OCI-LY7 (cell line): ENCODE results near the gene ZMIZ1. TPM values are rescaled to one million over a fixed set of nuclear protein-coding genes. Genes with fewer than 3 reads are reported as not detected.

Experiments used
- BruUV-seq: library from RNA; stranded (reverse); fragments of 400-500 nt; replicated peaks from 2 replicates; lab custom pipeline; 2021; lab: Mats Ljungman, UMichigan
- CTCF ChIA-PET: fragments of 300-600 bp; sonication (Branson Sonifier 250); formaldehyde crosslinking; loops from one replicate; lab custom pipeline; 2022; ENCODE audit warnings: antibody characterized with exemption; ENCODE audit not compliant: unreplicated experiment; lab: Charles Lee
- POLR2A ChIA-PET: fragments of 300-600 bp; sonication (Branson Sonifier 250); formaldehyde crosslinking; loops from one replicate; lab custom pipeline; 2022; ENCODE audit warnings: antibody characterized with exemption; lab: Charles Lee
- DNase-seq: peaks from one replicate; pipeline ENCODE4 v3.0.0-alpha.2; 2015; ENCODE audit warnings: low spot score
- H2AFZ ChIP-seq: fragments of 200-600 bp; sonication (generic), shearing (Covaris generic); 2 replicates; pipeline ENCODE4 v1.6.1; 2014; ENCODE audit warnings: mild to moderate bottlenecking, antibody characterized with exemption, low read length, moderate library complexity
- H3K27ac ChIP-seq: fragments of 200-600 bp; sonication (generic); 2 replicates; pipeline ENCODE4 v1.5.1; 2014; ENCODE audit warnings: mixed run types, low read depth, mild to moderate bottlenecking, moderate library complexity, low read length, inconsistent platforms; ENCODE audit not compliant: poor library complexity, severe bottlenecking
- H3K36me3 ChIP-seq: fragments of 200-600 bp; sonication (generic); 2 replicates; pipeline ENCODE4 v1.6.1; 2014; ENCODE audit warnings: mild to moderate bottlenecking, antibody characterized with exemption, low read length, moderate library complexity, mixed read lengths; ENCODE audit not compliant: insufficient read depth
- H3K4me1 ChIP-seq: fragments of 200-600 bp; sonication (generic); 2 replicates; pipeline ENCODE4 v1.5.1; 2014; ENCODE audit warnings: mild to moderate bottlenecking, low read length; ENCODE audit not compliant: insufficient read depth, poor library complexity, severe bottlenecking
- H3K4me2 ChIP-seq: fragments of 200-600 bp; sonication (generic); 2 replicates; pipeline ENCODE4 v1.6.1; 2014; ENCODE audit warnings: mild to moderate bottlenecking, low read length
- H3K4me3 ChIP-seq: fragments of 200-600 bp; sonication (generic); 2 replicates; pipeline ENCODE4 v1.5.1; 2014; ENCODE audit warnings: mild to moderate bottlenecking, low read depth, low read length; ENCODE audit not compliant: poor library complexity, severe bottlenecking
- H3K79me2 ChIP-seq: fragments of 200-600 bp; sonication (generic); 2 replicates; pipeline ENCODE4 v1.6.1; 2016; ENCODE audit warnings: low read depth, mild to moderate bottlenecking, low read length, moderate library complexity, mixed read lengths; ENCODE audit not compliant: insufficient read depth
- H3K9me2 ChIP-seq: fragments of 200-600 bp; sonication (generic); 2 replicates; pipeline ENCODE4 v1.6.1; 2016; ENCODE audit warnings: mild to moderate bottlenecking, low read length, mixed read lengths; ENCODE audit not compliant: insufficient read depth
- H3K9me3 ChIP-seq: fragments of 200-600 bp; sonication (generic); 2 replicates; pipeline ENCODE4 v1.6.1; 2014; ENCODE audit warnings: mild to moderate bottlenecking, mixed run types, low read length, mixed read lengths
- H4K20me1 ChIP-seq: fragments of 200-600 bp; sonication (generic); 2 replicates; pipeline ENCODE4 v1.6.1; 2014; ENCODE audit warnings: mild to moderate bottlenecking, antibody characterized with exemption, low read length, moderate library complexity, mixed read lengths; ENCODE audit not compliant: insufficient read depth
- CTCF ChIP-seq: fragments of 200-600 bp; sonication (generic); conservative IDR thresholded peaks from 2 replicates; pipeline ENCODE4 v1.5.1; 2014; ENCODE audit warnings: mild to moderate bottlenecking, antibody characterized with exemption, low read length, moderate library complexity, mixed read lengths
- EZH2phosphoT487 ChIP-seq: fragments of 200-600 bp; sonication (generic); IDR thresholded peaks from 2 replicates; pipeline ENCODE4 v1.6.1; 2018; ENCODE audit warnings: low read depth, borderline replicate concordance, mild to moderate bottlenecking, mixed run types, antibody characterized with exemption, low read length, moderate library complexity, mixed read lengths
- intact Hi-C: fragments of 100-400 bp; cut with micrococcal nuclease; formaldehyde crosslinking; loops from one replicate; pipeline ENCODE4 v1.10.0; 2022; ENCODE audit not compliant: unreplicated experiment
- total RNA-seq, 2 experiments: library from RNA; depleted of rRNA in 1 of 2; stranded (reverse); fragments of >200 nt in 1 of 2; shearing (Covaris generic) in 1 of 2; gene quantifications; 2 replicates each; pipeline ENCODE4 v1.2.3, GENCODE V29; 2014 to 2022

The ZMIZ1 gene
- total RNA-seq, 2 experiments from 2014 or later = 20.4 to 66.9 TPM

GRCh38 chr10:79238158-79238520 is 169.4 kb downstream of the ZMIZ1 start:
- Histone ChIP-seq H3K27ac (no peak overlapping the region), H4K20me1 (no peaks in the 10 kb centered on the region), H3K79me2 (no peaks in the 10 kb centered on the region), H3K4me2 (no peak overlapping the region), H2AFZ (no peak overlapping the region), H3K9me3 (no peaks in the 10 kb centered on the region), H3K9me2 (no peaks in the 10 kb centered on the region), H3K4me1 (peaks cover 11% of the 10 kb centered on the region), H3K4me3 (no peak overlapping the region), H3K36me3 (no peaks in the 10 kb centered on the region)
- no TSS peak for BruUV-seq
- CTCF ChIA-PET = no interaction called here
- intact Hi-C loops = no loop called here
- no peak for DNase-seq
- TF ChIP-seq CTCF (no peak), EZH2phosphoT487 (no peak)
- POLR2A ChIA-PET = interaction anchor here (1.2 kb wide), 1 partner anchor 9 kb away, joined by 6 read pairs; no protein-coding TSS in a partner anchor

GRCh38 chr10:79238606-79239005 is 169.8 kb downstream of the ZMIZ1 start:
- DNase-seq = no peak
- Histone ChIP-seq H2AFZ (no peak overlapping the region), H3K9me2 (no peaks in the 10 kb centered on the region), H3K4me2 (no peak overlapping the region), H3K9me3 (no peaks in the 10 kb centered on the region), H3K27ac (no peak overlapping the region), H3K36me3 (no peaks in the 10 kb centered on the region), H4K20me1 (no peaks in the 10 kb centered on the region), H3K4me3 (no peak overlapping the region), H3K79me2 (no peaks in the 10 kb centered on the region), H3K4me1 (peaks cover 11% of the 10 kb centered on the region)
- intact Hi-C loops = no loop called here
- CTCF ChIA-PET = interaction anchor here (0.6 kb wide), 1 partner anchor 8 kb away, joined by 4 read pairs; no protein-coding TSS in a partner anchor
- no TSS peak for BruUV-seq
- POLR2A ChIA-PET = interaction anchor here (1.2 kb wide), 1 partner anchor 9 kb away, joined by 6 read pairs; no protein-coding TSS in a partner anchor
- TF ChIP-seq EZH2phosphoT487 (no peak), CTCF (no peak)

DNA sequence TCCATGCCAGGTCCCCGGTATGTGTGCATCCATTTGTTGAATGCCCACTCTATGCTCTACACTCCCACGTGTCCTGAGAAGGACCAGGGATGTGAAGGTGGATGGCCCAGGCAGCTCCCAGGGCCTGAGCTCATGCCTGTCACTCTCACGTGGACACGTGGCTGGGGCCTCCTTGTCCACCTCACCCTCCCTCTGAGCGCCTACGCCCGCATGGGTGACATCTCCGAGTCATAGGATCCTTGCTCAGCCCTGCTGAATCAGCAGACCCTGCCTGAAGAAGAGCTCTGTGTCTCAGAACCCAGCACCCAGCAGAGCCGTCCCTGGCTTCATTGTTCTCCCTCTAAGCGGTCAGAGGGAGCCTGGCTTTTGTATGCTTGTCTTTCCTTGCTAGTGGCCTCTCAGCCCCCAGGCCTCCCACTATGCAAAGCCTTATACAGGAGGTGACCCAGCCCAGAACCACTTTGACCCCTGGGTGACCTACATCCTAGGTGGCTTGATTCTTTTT is 170.6 kb downstream of the ZMIZ1 start:
- no peaks in the 10 kb centered on the region for H3K36me3 ChIP-seq
- BruUV-seq = no TSS peak
- no peak overlapping the region for H3K27ac ChIP-seq
- intact Hi-C loops = no loop called here
- no peak overlapping the region for H2AFZ ChIP-seq
- no peak for DNase-seq
- H3K9me2 ChIP-seq = no peaks in the 10 kb centered on the region
- H3K9me3 ChIP-seq = no peaks in the 10 kb centered on the region
- TF ChIP-seq EZH2phosphoT487 (no peak), CTCF (no peak)
- ChIA-PET POLR2A (interaction anchor here (1.2 kb wide), 1 partner anchor 10 kb away, joined by 6 read pairs; no protein-coding TSS in a partner anchor), CTCF (interaction anchor here (0.6 kb wide), 3 partner anchors 9 to 44 kb away, joined by 3 to 4 read pairs (median 3); no protein-coding TSS in a partner anchor)
- peaks cover 16% of the 10 kb centered on the region for H3K4me1 ChIP-seq
- no peak overlapping the region for H3K4me2 ChIP-seq
- peaks cover 5% of the 10 kb centered on the region for H3K79me2 ChIP-seq
- H3K4me3 ChIP-seq = no peak overlapping the region
- no peaks in the 10 kb centered on the region for H4K20me1 ChIP-seq
